Vagina (tissue), 2 donors: ENCODE data around the gene PHF24.

ENCODE experiments used
- POLR2A ChIP-seq, 2 donors: fragments of 450-650 bp; IDR thresholded peaks; one replicate each; pipeline ENCODE4 v1.6.1; 2017; ENCODE audit warnings: antibody characterized with exemption in 2 of 2, mild to moderate bottlenecking in 2 of 2, moderate library complexity in 2 of 2
- POLR2AphosphoS5 ChIP-seq, 2 donors: sonication (generic); formaldehyde crosslinking; IDR thresholded peaks; one replicate each; pipeline ENCODE4 v1.9.0; 2017; ENCODE audit warnings: antibody characterized with exemption in 2 of 2, mild to moderate bottlenecking in 2 of 2, low read depth in 1 of 2; ENCODE audit not compliant: insufficient read depth in 1 of 2
- TF ChIP-seq, protein P1 (sequence below), 3 experiments: fragments of 450-650 bp in 2 of 3; fragments of 200-600 bp in 1 of 3; sonication (generic) in 1 of 3; IDR thresholded peaks; one replicate each; pipeline ENCODE4 v1.5.1; 2017 to 2019; ENCODE audit warnings: antibody characterized with exemption in 3 of 3, mild to moderate bottlenecking in 2 of 3, moderate library complexity in 2 of 3

DNA sequence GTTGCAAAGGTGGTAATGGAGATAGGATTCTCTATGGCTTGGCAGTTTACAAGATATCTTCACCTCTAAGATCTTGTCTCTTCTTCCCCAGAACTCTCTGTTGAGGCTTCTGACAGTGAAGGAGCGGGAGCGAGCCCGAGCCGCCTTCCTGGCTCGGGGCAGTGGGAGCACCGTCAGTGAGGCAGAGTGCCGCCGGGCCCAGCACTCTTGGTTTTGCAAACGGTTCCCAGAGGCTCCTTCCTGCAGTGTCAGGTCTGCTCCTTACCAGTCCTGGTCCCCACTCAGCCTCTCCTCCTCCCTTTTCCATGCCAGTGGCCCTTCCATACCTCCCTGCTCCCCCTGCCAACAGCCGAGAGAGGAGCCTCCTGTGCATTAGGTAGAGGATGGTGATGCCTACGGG lies 18.9 kb downstream of the PHF24 start:
- TF ChIP-seq, protein P1, sequence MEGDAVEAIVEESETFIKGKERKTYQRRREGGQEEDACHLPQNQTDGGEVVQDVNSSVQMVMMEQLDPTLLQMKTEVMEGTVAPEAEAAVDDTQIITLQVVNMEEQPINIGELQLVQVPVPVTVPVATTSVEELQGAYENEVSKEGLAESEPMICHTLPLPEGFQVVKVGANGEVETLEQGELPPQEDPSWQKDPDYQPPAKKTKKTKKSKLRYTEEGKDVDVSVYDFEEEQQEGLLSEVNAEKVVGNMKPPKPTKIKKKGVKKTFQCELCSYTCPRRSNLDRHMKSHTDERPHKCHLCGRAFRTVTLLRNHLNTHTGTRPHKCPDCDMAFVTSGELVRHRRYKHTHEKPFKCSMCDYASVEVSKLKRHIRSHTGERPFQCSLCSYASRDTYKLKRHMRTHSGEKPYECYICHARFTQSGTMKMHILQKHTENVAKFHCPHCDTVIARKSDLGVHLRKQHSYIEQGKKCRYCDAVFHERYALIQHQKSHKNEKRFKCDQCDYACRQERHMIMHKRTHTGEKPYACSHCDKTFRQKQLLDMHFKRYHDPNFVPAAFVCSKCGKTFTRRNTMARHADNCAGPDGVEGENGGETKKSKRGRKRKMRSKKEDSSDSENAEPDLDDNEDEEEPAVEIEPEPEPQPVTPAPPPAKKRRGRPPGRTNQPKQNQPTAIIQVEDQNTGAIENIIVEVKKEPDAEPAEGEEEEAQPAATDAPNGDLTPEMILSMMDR (IDR thresholded peaks at IDR 0.05), result no peak
- TF ChIP-seq POLR2A (IDR thresholded peaks at IDR 0.05) (no peak), POLR2AphosphoS5 (IDR thresholded peaks at IDR 0.05; ENCODE audit: insufficient read depth in 1 of 2, low read depth in 1 of 2) (no peak)
